Thyroid gland (tissue), 4 donors: ENCODE results near the gene MAPKBP1. TPM values are rescaled to one million over a fixed set of nuclear protein-coding genes. Genes with fewer than 3 reads are reported as not detected.

Experiments used
- DNase-seq, 2 donors: peaks; one replicate each; pipeline ENCODE4 v3.0.0-alpha.2; 2019
- H3K27ac ChIP-seq, 3 donors: fragments of 200-600 bp; sonication (generic); 1 replicate in 2 of 3; 2 replicates in 1 of 3; pipeline ENCODE4 v1.5.1; 2016 to 2019; ENCODE audit warnings: mild to moderate bottlenecking in 1 of 3, moderate library complexity in 1 of 3
- H3K27me3 ChIP-seq: fragments of 200-600 bp; sonication (generic); one replicate; pipeline ENCODE4 v1.5.1; 2019
- H3K36me3 ChIP-seq, 2 donors: fragments of 200-600 bp; sonication (generic); one replicate each; pipeline ENCODE4 v1.5.1; 2016 to 2019
- H3K4me1 ChIP-seq, 2 donors: fragments of 200-600 bp; sonication (generic); one replicate each; pipeline ENCODE4 v1.5.1; 2017 to 2019
- H3K4me3 ChIP-seq, 3 donors: fragments of 200-600 bp; sonication (generic); replicated peaks in 1 of 3; 1 replicate in 2 of 3; 2 replicates in 1 of 3; pipeline ENCODE4 v1.5.1; 2016; ENCODE audit warnings: mild to moderate bottlenecking in 1 of 3
- H3K9me3 ChIP-seq: fragments of 200-600 bp; sonication (generic); one replicate; pipeline ENCODE4 v1.5.1; 2017
- POLR2A ChIP-seq, 2 donors: fragments of 450-650 bp; IDR thresholded peaks; one replicate each; pipeline ENCODE4 v1.6.1; 2017; ENCODE audit warnings: antibody characterized with exemption in 2 of 2, mild to moderate bottlenecking in 2 of 2, moderate library complexity in 1 of 2
- WGBS, 2 donors: methylation state at CpG; one replicate each; pipeline ENCODE4 v1.1.5; 2017; 5-methylcytosine and 5-hydroxymethylcytosine counted together
- intact Hi-C: fragments of 100-400 bp; cut with DNase I; formaldehyde crosslinking; loops from one replicate; pipeline ENCODE4 v1.15.1; 2023
- microRNA-seq: library from miRNA; unstranded; fragments of <30 nt; microRNA quantifications from one replicate; pipeline ENCODE4, GENCODE V29; 2016
- small RNA-seq: library from RNA; depleted of rRNA; stranded (forward); fragments of <200 nt; gene quantifications from one replicate; pipeline ENCODE3, GENCODE V24; 2016
- total RNA-seq, 4 donors: library from RNA; depleted of rRNA; stranded (reverse); fragments of >200 nt; gene quantifications; one replicate each; pipeline ENCODE4 v1.2.3, GENCODE V29; 2016
- TF ChIP-seq, protein P1 (sequence below), 6 experiments: fragments of 200-600 bp in 3 of 6; fragments of 450-650 bp in 3 of 6; sonication (generic) in 3 of 6; IDR thresholded peaks; one replicate each; pipeline ENCODE4 v1.5.1; 2016 to 2019; ENCODE audit warnings: antibody characterized with exemption in 6 of 6, mild to moderate bottlenecking in 2 of 6, inconsistent platforms in 1 of 6, moderate library complexity in 1 of 6

Gene MAPKBP1
- total RNA-seq, 4 donors from 2014 or later, result 25.4 to 40.5 (median 33.6) TPM

DNA sequence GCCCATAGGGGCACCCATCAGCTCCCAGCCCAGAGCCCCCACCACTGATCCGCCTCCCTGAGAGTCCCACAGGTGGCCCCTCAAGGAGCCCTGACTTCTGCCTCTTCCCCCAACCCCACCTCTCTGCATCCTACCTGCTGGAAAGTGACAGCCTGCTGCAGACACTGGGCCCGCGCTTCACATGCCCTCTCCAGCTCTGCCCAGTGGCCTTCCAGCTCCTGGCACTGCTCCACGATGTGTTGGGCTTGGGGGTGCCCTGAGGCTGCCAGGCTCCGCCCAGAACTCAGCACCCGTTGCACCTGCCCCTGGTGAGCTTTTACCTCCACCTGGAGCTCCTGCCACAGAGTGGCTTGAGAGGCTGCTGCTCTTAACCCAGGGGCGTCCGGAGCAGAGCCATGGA, 99.4 kb downstream of the MAPKBP1 start:
- no peaks in the 10 kb centered on the region for H3K36me3 ChIP-seq
- H3K27ac ChIP-seq, result no peak overlapping the region
- no peak for DNase-seq
- no peaks in the 10 kb centered on the region for H3K9me3 ChIP-seq
- TF ChIP-seq, protein P1, sequence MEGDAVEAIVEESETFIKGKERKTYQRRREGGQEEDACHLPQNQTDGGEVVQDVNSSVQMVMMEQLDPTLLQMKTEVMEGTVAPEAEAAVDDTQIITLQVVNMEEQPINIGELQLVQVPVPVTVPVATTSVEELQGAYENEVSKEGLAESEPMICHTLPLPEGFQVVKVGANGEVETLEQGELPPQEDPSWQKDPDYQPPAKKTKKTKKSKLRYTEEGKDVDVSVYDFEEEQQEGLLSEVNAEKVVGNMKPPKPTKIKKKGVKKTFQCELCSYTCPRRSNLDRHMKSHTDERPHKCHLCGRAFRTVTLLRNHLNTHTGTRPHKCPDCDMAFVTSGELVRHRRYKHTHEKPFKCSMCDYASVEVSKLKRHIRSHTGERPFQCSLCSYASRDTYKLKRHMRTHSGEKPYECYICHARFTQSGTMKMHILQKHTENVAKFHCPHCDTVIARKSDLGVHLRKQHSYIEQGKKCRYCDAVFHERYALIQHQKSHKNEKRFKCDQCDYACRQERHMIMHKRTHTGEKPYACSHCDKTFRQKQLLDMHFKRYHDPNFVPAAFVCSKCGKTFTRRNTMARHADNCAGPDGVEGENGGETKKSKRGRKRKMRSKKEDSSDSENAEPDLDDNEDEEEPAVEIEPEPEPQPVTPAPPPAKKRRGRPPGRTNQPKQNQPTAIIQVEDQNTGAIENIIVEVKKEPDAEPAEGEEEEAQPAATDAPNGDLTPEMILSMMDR (IDR thresholded peaks at IDR 0.05), result no peak
- TF ChIP-seq POLR2A (IDR thresholded peaks at IDR 0.05), result no peak
- H3K27me3 ChIP-seq, result no peaks in the 10 kb centered on the region
- 90 to 100% methylated on average over 3 to 5 of the region's 8 CpGs for WGBS, 2 donors
- peaks cover 18 to 22% of the 10 kb centered on the region in 2 donors for H3K4me1 ChIP-seq
- H3K4me3 ChIP-seq, result no peak overlapping the region
- intact Hi-C loops, result no loop called here

DNA sequence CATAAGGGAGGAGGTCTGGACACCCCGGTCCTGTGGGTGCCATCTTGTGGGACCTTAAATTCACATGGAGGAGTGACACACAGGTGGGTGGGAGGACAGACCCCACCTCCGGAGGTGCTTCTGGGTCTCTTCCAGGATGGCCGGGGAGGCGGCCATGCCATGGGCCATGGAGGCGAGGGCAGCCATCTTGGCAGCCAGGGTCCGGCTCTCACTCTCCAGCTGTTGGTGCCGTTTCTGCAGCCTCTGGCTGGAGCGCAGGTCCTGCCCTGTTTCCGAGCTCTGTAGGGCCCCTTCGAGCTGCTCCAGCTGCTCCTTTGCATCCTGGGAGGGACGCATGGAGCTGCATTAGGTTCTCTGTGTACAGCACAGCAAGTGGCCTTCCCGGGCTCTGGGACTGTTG, 100.5 kb downstream of the MAPKBP1 start:
- WGBS, 2 donors, result 96% methylated on average over 6 to 12 of the region's 12 CpGs
- Histone ChIP-seq H3K4me1 (peaks cover 18 to 23% of the 10 kb centered on the region in 2 donors), H3K27me3 (no peaks in the 10 kb centered on the region), H3K27ac (no peak overlapping the region), H3K9me3 (no peaks in the 10 kb centered on the region), H3K36me3 (no peaks in the 10 kb centered on the region), H3K4me3 (no peak overlapping the region)
- intact Hi-C loops, result no loop called here
- no peak for DNase-seq
- TF ChIP-seq, protein P1 (IDR thresholded peaks at IDR 0.05), result no peak
- no peak for TF ChIP-seq POLR2A (IDR thresholded peaks at IDR 0.05)

DNA sequence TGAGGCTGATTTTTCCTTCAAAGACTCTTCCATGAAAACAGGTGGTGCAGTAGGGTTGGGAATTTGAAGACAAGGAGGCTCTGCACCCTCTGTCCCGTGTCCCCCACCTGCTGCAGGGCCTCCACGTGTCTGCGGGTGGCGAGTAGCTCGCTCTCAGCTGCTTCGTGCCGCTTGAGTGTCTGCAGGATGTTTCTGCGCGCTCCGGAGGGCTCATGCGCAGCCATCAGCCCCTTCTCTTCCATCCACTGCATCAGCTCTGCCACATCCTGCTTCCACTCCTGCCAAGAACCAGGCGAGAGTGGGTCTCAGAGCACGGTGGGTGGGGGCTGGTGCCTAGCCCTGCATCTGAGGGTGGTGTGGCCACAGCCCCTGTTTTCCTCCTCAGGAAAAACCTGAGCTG, 101.7 kb downstream of the MAPKBP1 start:
- Histone ChIP-seq H3K4me1 (peaks cover 18 to 23% of the 10 kb centered on the region in 2 donors), H3K4me3 (no peak overlapping the region), H3K36me3 (no peaks in the 10 kb centered on the region), H3K27me3 (no peaks in the 10 kb centered on the region), H3K9me3 (no peaks in the 10 kb centered on the region), H3K27ac (no peak overlapping the region)
- intact Hi-C loops, result no loop called here
- WGBS, 2 donors, result 74 to 77% methylated on average over 12 to 13 of the region's 13 CpGs
- DNase-seq, result no peak
- TF ChIP-seq POLR2A (IDR thresholded peaks at IDR 0.05), result no peak
- TF ChIP-seq, protein P1 (IDR thresholded peaks at IDR 0.05), result no peak

DNA sequence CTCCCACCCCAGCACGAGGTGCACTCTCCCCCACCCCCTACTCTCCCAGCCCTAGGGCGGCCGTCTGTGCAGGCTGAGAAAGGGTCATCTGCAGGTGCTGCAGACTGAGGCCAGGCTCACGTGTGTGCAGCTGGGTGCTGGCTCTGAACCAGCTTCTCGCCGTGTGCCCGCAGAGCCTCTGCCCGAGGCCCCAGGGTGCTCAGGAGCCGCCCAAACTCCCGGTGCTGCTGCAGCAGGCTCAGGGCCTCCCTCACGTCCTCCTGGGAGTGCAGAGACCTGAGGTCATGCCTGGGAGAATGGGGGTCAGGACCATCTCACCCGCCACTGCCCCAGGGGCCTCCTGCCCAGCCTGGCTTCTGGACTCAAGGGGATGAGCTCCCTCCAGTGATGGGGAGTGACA, 102.4 kb downstream of the MAPKBP1 start:
- H3K9me3 ChIP-seq, result no peaks in the 10 kb centered on the region
- no peak overlapping the region for H3K27ac ChIP-seq
- TF ChIP-seq, protein P1 (IDR thresholded peaks at IDR 0.05), result no peak
- TF ChIP-seq POLR2A (IDR thresholded peaks at IDR 0.05), result no peak
- H3K36me3 ChIP-seq, result no peaks in the 10 kb centered on the region
- peaks cover 23 to 29% of the 10 kb centered on the region in 2 donors for H3K4me1 ChIP-seq
- 63% methylated on average over 5 of the region's 12 CpGs; no CpG with 5 or more reads in 1 of the 2 donors for WGBS, 2 donors
- intact Hi-C loops, result no loop called here
- no peaks in the 10 kb centered on the region for H3K27me3 ChIP-seq
- H3K4me3 ChIP-seq, result no peak overlapping the region
- no peak for DNase-seq

Small RNAs within 50 kb of the gene (microRNA-seq; reads per million reads assigned to microRNA genes)
- gene MIR4310, result not detected

Small RNAs within 50 kb of the gene (small RNA-seq; reads per million reads assigned to genes)
- gene JMJD7-PLA2G4B, result 0.28 reads per million
- gene MIR4310, result not detected
- not detected for gene RNA5SP393

Other genes with a start within 250 kb of the MAPKBP1 start
- 10 to 100 TPM; 11.3 to 31.8 (median 19.0) TPM for gene RPAP1, start 230.2 kb upstream of the MAPKBP1 start, total RNA-seq
- 1 to 10 TPM; 1.6 to 4.4 (median 3.4) TPM for gene TYRO3, start 215.3 kb upstream of the MAPKBP1 start, total RNA-seq
- gene MGA, start 114.1 kb upstream of the MAPKBP1 start, total RNA-seq, result 100 to 1,000 TPM in 1 of 4 donors, 10 to 100 TPM in 3; 53.1 to 107 (median 67.6) TPM
- 10 to 100 TPM; 18.8 to 36.6 (median 28.3) TPM for gene JMJD7, start 53.6 kb downstream of the MAPKBP1 start, total RNA-seq
- gene PLA2G4B, start 64.4 kb downstream of the MAPKBP1 start, total RNA-seq, result 10 to 100 TPM in 1 of 4 donors, 1 to 10 TPM in 3; 6.2 to 13.0 (median 8.6) TPM
- 1 to 10 TPM in 3 of 4 donors, under 1 TPM in 1; 0.40 to 2.5 (median 1.8) TPM for gene SPTBN5, start 119.6 kb downstream of the MAPKBP1 start, total RNA-seq
- 10 to 100 TPM; 29.7 to 66.7 (median 37.9) TPM for gene EHD4, start 198.1 kb downstream of the MAPKBP1 start, total RNA-seq
- gene PLA2G4E, start 246.6 kb downstream of the MAPKBP1 start, total RNA-seq, result not detected